Stimulated activated CD8-positive, alpha-beta memory T cell treated with anti-CD3 and anti-CD28 coated beads, Interleukin-7, amount 100 ng/mL, for 24 hours (primary cell): ENCODE measurements around the gene M1AP.

Source experiments
- DNase-seq: peaks from one replicate; pipeline ENCODE4 v3.0.0-alpha.2; 2020; ENCODE audit warnings: low read depth

M1AP gene, protein sequence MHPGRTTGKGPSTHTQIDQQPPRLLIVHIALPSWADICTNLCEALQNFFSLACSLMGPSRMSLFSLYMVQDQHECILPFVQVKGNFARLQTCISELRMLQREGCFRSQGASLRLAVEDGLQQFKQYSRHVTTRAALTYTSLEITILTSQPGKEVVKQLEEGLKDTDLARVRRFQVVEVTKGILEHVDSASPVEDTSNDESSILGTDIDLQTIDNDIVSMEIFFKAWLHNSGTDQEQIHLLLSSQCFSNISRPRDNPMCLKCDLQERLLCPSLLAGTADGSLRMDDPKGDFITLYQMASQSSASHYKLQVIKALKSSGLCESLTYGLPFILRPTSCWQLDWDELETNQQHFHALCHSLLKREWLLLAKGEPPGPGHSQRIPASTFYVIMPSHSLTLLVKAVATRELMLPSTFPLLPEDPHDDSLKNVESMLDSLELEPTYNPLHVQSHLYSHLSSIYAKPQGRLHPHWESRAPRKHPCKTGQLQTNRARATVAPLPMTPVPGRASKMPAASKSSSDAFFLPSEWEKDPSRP

GRCh38 chr2:74648009-74648443 lies at the start of gene M1AP:
Gene M1AP (minus strand): TSS chr2:74648330. CDS start chr2:74640275, 8,055 bp downstream.
- DNase-seq: no peak

DNA sequence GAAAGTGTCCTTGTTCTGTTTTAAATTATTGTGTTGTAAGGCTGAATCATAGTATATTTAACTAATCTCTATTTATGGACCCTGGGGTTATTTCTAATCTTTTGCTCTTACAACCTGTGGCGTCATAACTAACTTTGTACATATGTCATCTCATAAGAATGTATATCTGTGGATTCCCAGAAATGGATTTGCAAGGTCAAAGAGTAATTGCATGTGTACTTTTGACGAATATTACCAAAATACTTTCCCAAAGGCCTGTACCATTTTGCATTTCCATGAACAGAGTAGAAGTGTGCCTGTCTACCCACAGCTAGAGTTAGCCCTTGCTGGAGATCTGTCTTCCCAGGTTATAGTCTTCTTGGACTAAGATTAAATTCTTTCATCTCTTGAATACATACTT lies 48.7 kb upstream of the M1AP start:
- DNase-seq: no peak

GRCh38 chr2:74695663-74696062 lies 47.5 kb upstream of the M1AP start:
- no peak for DNase-seq

DNA sequence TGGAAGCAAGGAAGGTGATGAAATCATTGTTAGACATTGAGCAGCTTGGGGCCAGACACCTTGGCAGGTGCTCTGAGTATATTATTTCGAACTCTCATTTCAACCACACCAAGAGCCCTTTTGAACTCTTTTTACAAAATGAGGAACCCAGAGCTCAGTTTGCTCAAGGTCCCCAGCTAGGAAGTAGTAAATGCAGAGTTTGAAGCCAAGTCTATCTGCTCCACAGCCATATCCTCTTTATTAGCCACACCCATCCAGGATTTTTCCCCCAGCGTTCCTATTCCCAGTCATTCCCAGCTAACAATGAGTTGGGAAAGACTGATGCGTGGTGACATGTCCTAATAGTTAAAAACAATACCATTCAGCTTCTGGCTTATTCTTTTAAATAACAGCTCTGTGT lies 46.2 kb upstream of the M1AP start:
- DNase-seq: no peak

- no peak for DNase-seq
Measured at GRCh38 chr2:74693668-74694067, 45.5 kb upstream of the M1AP start.

DNA sequence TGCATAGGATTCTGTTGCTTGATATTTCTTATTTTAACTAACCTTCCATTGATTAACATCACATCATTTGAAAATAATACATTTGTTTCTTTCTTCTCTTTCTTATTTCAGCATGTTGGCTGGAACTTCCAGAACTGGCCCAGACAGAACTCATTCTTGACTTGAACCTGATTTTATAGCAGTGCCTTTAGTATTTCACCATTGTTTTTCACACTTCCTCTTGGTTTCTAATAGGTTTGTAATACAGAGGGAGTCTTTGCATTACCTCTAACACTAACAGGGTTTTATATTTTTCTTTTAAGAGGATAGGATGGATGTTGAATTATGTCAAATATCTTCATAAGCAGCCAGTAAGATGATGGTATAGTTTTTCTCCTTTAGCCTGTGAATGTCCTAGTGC lies 45.1 kb upstream of the M1AP start:
- no peak for DNase-seq

- DNase-seq: no peak
Measured at GRCh38 chr2:74691929-74692328, 43.8 kb upstream of the M1AP start.

DNA sequence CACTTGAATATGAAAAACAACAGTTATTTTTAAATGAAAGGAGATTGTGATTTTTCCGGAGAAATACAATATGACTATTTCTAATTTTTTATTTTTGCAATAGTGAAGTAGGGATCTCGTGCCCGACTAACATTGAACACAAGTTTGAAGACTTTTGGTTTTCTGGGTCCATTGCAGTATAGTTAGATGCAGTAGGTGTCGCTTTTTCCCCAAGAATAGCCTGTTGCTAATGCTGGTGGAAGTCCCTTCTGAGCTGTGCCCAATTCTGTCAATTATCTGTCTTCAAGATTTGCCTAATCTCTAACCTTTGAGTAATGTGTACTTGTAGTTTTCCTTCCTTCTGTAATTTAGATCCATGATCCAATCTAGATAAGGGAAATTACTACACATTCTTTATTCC lies 42.4 kb upstream of the M1AP start:
- DNase-seq: no peak

GRCh38 chr2:74689671-74690070 lies 41.5 kb upstream of the M1AP start:
- DNase-seq: no peak

DNA sequence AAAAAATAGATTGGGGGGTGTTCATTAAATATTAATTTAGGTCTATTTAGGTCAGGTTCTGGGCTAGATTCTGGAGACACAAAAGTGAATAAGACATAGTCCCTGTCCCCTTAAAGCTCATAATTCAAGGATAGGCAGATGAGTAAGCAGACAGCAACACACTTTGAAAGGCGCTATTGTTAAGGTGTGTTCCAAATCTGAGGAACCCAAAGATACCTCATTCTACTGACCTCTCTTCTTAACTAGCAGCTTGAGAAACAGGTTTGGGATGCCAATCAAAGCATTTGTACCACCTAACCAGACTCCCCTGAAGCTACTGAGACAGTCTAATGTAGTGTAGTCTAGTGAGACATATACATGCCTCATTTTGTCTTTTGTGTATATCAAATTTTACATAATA lies 40.8 kb upstream of the M1AP start:
- DNase-seq: no peak

DNA sequence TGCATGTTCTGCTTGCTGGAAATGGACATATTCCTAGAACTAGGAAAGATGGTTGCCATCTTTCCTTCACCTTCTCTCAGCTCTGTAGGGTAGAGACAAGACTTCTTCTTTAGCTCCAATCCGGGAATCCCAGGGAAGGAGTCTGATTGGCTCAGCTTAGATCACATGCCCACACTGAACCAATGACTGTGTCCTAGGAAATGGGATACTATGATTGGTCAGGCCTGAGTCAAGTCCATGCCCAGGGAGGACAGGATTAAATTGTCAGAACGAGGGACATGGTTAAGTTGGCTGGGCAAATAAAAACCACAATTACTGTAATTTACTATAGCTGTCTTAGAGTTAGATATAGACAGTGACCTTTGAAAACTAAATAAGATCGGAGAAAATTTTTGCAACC lies 37.3 kb upstream of the M1AP start:
- no peak for DNase-seq

GRCh38 chr2:74682501-74682900 lies 34.4 kb upstream of the M1AP start:
- no peak for DNase-seq

DNA sequence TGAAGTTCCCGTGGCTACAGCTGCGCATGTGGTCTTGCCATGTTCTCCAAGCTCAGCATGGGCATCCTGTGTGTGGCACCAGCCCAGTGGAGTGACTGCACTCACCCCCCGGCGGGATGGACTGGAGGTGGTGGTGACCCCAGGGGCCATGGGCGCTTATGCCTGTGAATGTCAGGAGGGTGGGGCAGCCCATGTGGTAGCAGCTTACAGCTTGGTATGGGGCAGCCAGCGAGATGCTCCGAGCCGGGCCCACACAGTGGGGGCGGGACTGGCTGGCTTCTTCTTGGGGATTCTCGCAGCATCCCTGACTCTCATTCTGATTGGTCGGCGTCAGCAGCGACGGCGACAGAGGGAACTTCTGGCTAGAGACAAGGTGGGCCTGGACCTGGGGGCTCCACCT lies 31.5 kb upstream of the M1AP start:
- no peak for DNase-seq

DNA sequence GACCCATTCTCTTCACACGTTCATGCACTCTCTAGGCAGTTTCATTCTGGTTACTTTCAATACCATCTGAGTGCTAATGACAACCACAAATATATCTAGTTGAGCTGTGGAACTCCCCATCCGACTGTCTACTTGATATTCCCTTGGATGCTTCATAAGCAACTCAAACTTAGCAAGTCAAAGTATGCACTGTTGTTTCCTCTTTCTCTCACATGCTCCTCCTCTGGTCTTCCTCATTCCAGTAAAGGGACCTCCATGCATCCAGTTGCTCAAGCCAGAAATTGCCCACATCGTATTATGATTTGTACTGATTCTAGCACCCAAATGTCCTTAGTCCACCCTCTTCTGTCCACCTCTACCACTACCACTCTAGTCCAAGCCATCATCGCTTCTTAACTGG lies 28.2 kb upstream of the M1AP start:
- no peak for DNase-seq

DNA sequence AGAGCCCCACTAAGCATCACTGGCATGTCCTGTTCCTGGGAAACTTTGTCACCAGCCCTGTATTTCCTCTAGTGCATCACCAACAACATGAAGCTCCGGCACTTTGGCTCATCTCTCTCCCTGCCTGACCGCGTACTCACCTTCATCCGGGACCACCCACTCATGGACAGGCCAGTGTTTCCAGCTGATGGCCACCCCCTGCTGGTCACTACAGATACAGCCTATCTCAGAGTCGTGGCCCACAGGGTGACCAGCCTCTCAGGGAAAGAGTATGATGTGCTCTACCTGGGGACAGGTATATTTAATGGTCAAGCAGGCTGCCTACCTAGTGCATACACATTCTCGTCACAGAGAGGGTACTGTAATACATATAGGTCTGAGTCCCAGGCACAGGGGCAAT lies 27.0 kb upstream of the M1AP start:
- DNase-seq: no peak

GRCh38 chr2:74673826-74674528 lies 25.8 kb upstream of the M1AP start:
- no peak for DNase-seq

- no peak for DNase-seq
Measured at GRCh38 chr2:74671479-74671878, 23.3 kb upstream of the M1AP start.

- no peak for DNase-seq
Measured at GRCh38 chr2:74670263-74670662, 22.1 kb upstream of the M1AP start.

GRCh38 chr2:74668087-74668486 lies 20.0 kb upstream of the M1AP start:
- no peak for DNase-seq

- no peak for DNase-seq
Measured at GRCh38 chr2:74659462-74659861, 11.3 kb upstream of the M1AP start.

- DNase-seq: no peak
Measured at GRCh38 chr2:74658516-74658915, 10.4 kb upstream of the M1AP start.

DNA sequence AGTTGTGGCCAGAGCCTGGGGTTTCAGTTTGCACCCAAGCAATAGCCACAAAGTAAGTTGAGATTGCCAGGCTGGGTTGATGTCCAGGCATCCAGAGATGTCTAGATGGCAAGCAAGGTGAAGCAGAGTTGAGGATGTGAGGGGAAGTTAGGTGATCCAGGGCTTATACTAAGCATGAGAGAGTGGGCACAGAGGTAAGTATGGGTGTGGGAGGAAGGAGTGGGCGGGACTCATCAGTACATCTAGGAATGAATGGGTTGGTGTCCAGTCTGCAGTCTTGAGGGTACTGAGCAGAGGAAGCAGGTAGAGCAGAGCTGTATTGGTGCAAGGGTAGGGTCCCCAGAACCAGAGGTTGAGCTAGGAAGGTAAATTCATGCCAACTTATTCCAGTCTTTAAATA lies 7.4 kb upstream of the M1AP start:
- no peak for DNase-seq
